Esophagus squamous epithelium (tissue), 5 donors: ENCODE measurements around the gene PYM1. TPM values are rescaled to one million over a fixed set of nuclear protein-coding genes. Genes with fewer than 3 reads are reported as not detected.
"Not testable (repeated sequence)": the region's sequence is repeated elsewhere in the genome, so short reads cannot be mapped to it uniquely, and the experiment has no call there.

Experiments
- DNase-seq: peaks from one replicate; lab custom pipeline; 2025; lab: John Stamatoyannopoulos, UW
- H3K27ac ChIP-seq, 4 donors: fragments of 200-600 bp; sonication (generic); one replicate each; pipeline ENCODE4 v1.5.1; 2016 to 2019; ENCODE audit warnings: mild to moderate bottlenecking in 1 of 4
- H3K27me3 ChIP-seq, 4 donors: fragments of 200-600 bp; sonication (generic); 1 replicate in 3 of 4; 2 replicates in 1 of 4; pipeline versions ENCODE4 v1.5.1 to v1.6.0; 2017 to 2021; ENCODE audit warnings: antibody characterized with exemption in 1 of 4
- H3K36me3 ChIP-seq, 3 donors: fragments of 200-600 bp; sonication (generic); one replicate each; pipeline ENCODE4 v1.5.1; 2016 to 2019
- H3K4me1 ChIP-seq, 3 donors: fragments of 200-600 bp; sonication (generic); one replicate each; pipeline ENCODE4 v1.5.1; 2017 to 2019
- H3K4me3 ChIP-seq, 4 donors: fragments of 200-600 bp; sonication (generic); 1 replicate in 3 of 4; 2 replicates in 1 of 4; pipeline ENCODE4 v1.5.1; 2016 to 2019; ENCODE audit warnings: mild to moderate bottlenecking in 2 of 4, moderate library complexity in 1 of 4
- H3K9me3 ChIP-seq, 3 donors: fragments of 200-600 bp; sonication (generic); one replicate each; pipeline ENCODE4 v1.5.1; 2016 to 2019
- CTCF ChIP-seq, 6 experiments: fragments of 450-650 bp in 4 of 6; fragments of 200-600 bp in 2 of 6; sonication (generic) in 2 of 6; IDR thresholded peaks; one replicate each; pipeline ENCODE4 v1.5.1; 2016 to 2019; ENCODE audit warnings: antibody characterized with exemption in 6 of 6, mild to moderate bottlenecking in 4 of 6, moderate library complexity in 4 of 6
- POLR2A ChIP-seq, 4 donors: fragments of 450-650 bp; IDR thresholded peaks; one replicate each; pipeline ENCODE4 v1.6.1; 2017; ENCODE audit warnings: antibody characterized with exemption in 4 of 4, mild to moderate bottlenecking in 4 of 4, moderate library complexity in 3 of 4
- WGBS, 2 donors: methylation state at CpG; one replicate each; pipeline ENCODE4 v1.1.5; 2018; 5-methylcytosine and 5-hydroxymethylcytosine counted together
- intact Hi-C: fragments of 100-400 bp; cut with DNase I; formaldehyde crosslinking; loops from one replicate; pipeline ENCODE4 v1.15.0; 2022
- total RNA-seq, 4 donors: library from RNA; depleted of rRNA; stranded (reverse); fragments of >200 nt; gene quantifications; one replicate each; pipeline ENCODE4 v1.1.0, GENCODE V29; 2016
- donor health status: DM: yes; HTN: yes; CAD: no.

The PYM1 gene
- total RNA-seq, 4 donors from 2014 or later = 60.7 to 107 (median 85.0) TPM

DNA sequence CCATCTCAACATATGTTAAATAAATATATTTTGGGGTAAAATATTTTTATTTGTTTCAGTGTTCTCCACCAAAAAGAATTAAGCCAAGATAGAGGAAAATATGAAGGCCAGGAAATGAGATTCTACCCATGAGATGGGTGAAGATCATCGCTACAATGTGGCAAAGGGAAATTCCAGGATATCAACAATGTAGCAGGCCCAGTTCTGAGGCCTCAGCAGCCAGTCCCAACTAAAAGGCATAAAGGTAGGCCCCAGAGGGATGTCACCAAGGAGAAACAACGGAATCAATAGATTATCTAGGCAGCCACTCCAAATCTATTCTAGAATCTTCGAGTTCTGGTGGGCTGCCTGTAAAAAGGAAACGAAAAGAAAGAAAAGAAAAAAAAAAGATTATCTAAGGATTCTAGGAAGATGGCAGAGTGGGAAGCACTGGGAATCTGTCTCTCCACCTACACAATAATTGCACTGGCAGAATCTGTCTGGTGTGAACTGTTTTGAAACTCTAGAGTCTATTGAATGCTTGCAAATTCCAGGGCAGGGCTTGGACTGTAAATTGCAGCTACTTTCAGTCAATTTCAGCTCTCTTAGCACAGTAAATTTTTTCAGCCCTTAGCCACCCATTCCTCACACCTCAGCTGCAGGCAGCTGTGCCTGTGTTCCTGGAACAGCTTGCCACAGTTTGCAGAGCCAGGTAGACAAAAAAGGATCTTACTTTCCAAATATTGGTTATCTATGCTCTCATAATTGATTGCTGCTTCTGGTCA, 51.8 kb downstream of the PYM1 start:
- Histone ChIP-seq H3K4me3 (no peak overlapping the region), H3K27ac (peak overlapping the region in 1 of 4 donors; percentile 34), H3K4me1 (peaks cover 0 to 37% (median 10%) of the 10 kb centered on the region in 3 donors), H3K36me3 (no peaks in the 10 kb centered on the region), H3K27me3 (no peaks in the 10 kb centered on the region), H3K9me3 (peaks cover 0 to 8% (median 0%) of the 10 kb centered on the region in 3 donors)
- intact Hi-C loops = no loop called here
- no peak for DNase-seq
- TF ChIP-seq CTCF (IDR thresholded peaks at IDR 0.05) (no peak), POLR2A (IDR thresholded peaks at IDR 0.05) (no peak)
- WGBS, 2 donors = 79 to 80% methylated on average over 4 of the region's 4 CpGs

GRCh38 chr12:55874443-55874842, 53.3 kb downstream of the PYM1 start:
- peak overlapping the region in 3 of 4 donors; percentile 3 to 47 (median 34) for H3K27ac ChIP-seq
- peaks cover 0 to 33% (median 10%) of the 10 kb centered on the region in 3 donors for H3K4me1 ChIP-seq
- H3K4me3 ChIP-seq = no peak overlapping the region
- H3K27me3 ChIP-seq = no peaks in the 10 kb centered on the region
- TF ChIP-seq CTCF (IDR thresholded peaks at IDR 0.05) = no peak
- no peak for TF ChIP-seq POLR2A (IDR thresholded peaks at IDR 0.05)
- 17 to 53% methylated on average over 2 of the region's 2 CpGs for WGBS, 2 donors
- no peak for DNase-seq
- H3K36me3 ChIP-seq = no peaks in the 10 kb centered on the region
- H3K9me3 ChIP-seq = peaks cover 0 to 8% (median 0%) of the 10 kb centered on the region in 3 donors
- intact Hi-C loops = no loop called here

DNA sequence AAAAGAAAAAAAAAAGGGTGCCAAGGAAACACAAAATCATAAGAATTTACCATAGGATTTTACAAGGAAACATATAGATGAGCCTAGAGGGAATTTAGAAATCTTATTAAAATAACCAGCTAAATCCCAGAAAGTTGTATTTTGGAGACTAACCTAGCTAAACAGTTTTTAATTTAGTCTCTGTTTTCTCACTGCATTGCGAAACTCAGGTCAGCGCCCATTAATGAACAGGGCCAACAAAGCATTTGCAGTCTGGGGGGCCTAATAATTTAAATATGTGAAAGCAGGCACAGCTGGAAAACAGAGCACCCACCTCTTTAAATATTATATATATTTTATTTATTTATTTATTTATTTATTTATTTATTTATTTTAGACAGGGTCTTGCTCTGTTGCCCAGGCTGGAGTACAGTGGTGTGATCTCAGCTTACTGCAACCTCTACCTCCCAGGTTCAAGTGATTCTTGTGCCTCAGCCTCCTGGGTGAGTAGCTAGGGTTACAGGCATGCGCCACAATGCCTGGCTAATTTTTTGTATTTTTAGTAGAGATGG, 61.2 kb downstream of the PYM1 start:
- 92 to 94% methylated on average over 3 of the region's 3 CpGs for WGBS, 2 donors
- intact Hi-C loops = not testable (repeated sequence)
- peaks cover 0 to 12% (median 7%) of the 10 kb centered on the region in 3 donors for H3K9me3 ChIP-seq

DNA sequence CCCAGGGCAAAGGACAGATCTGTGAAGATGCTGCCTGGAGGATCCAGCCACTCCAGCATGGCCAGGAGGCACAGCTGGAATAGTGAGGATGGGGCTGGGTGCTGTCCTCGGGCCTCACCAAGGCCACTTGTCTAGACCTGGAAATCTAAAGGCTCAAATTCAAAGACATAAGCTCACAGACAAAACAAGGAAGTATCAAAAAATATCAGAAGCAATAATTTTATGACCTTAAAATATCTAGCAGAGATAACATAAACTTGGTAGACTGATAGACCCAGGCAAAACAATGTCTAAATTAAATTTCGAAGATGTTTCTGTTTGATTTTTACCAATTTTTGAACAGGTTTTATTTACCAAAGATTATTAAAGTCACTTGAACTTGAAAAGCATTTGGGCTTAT, 62.4 kb downstream of the PYM1 start:
- Histone ChIP-seq H3K27me3 (no peaks in the 10 kb centered on the region), H3K9me3 (peaks cover 0 to 12% (median 7%) of the 10 kb centered on the region in 3 donors), H3K4me1 (no peaks in the 10 kb centered on the region), H3K27ac (no peak overlapping the region), H3K4me3 (no peak overlapping the region), H3K36me3 (no peaks in the 10 kb centered on the region)
- no peak for DNase-seq
- 79 to 96% methylated on average over 2 of the region's 2 CpGs for WGBS, 2 donors
- no peak for TF ChIP-seq POLR2A (IDR thresholded peaks at IDR 0.05)
- no peak for TF ChIP-seq CTCF (IDR thresholded peaks at IDR 0.05)
- intact Hi-C loops = no loop called here

More for the DNA sequence above, 61.2 kb downstream of the PYM1 start:
- H3K36me3 ChIP-seq, H3K4me3 ChIP-seq, H3K27me3 ChIP-seq, H3K4me1 ChIP-seq, H3K27ac ChIP-seq, DNase-seq: not testable (repeated sequence)

DNA sequence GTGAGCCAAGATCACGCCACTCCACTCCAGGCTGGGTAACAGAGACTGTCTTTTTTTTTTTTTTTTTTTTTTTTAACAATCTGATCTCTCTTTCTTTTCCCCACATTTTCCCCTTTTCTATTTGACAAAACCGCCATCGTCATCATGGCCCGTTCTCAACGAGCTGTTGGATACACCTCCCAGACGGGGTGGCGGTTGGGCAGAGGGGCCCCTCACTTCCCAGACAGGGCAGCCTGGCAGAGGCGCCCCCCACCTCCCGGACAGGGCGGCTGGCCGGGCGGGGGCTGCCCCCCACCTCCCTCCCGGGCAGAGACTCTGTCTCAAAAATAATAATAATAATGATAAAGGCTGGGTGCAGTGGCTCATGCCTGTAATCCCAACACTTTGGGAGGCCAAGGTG, 64.8 kb downstream of the PYM1 start:
- H3K27ac ChIP-seq, H3K36me3 ChIP-seq, H3K4me1 ChIP-seq, intact Hi-C loops, H3K4me3 ChIP-seq, H3K27me3 ChIP-seq, DNase-seq: not testable (repeated sequence)
- WGBS, 2 donors = 88 to 99% methylated on average over 1 to 6 of the region's 13 CpGs
- H3K9me3 ChIP-seq = peaks cover 0 to 12% (median 7%) of the 10 kb centered on the region in 3 donors

DNA sequence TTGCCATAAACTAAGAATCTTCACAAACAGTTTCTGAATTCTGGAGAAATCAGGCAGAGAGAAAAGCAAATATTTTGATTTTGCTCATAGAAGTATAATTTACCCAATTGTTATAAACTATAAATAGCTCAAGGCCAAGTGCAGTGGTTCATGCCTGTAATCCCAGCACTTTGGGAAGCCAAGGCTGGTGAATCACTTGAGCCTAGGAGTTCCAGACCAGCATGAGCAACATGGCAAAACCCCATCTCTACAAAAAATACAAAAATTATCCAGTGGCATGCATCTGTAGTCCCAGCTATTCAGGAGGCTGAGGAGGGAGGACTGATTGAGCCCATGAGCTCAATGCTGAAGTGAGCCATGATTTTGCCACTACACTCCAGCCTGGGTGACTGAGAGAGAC, 65.4 kb downstream of the PYM1 start:
- Histone ChIP-seq H3K4me1 (no peaks in the 10 kb centered on the region), H3K4me3 (no peak overlapping the region), H3K36me3 (no peaks in the 10 kb centered on the region), H3K27ac (no peak overlapping the region), H3K27me3 (no peaks in the 10 kb centered on the region), H3K9me3 (peaks cover 0 to 12% (median 7%) of the 10 kb centered on the region in 3 donors)
- TF ChIP-seq CTCF (IDR thresholded peaks at IDR 0.05) = no peak
- TF ChIP-seq POLR2A (IDR thresholded peaks at IDR 0.05) = no peak
- intact Hi-C loops = no loop called here
- DNase-seq = no peak
